ENCODE results near the gene EEA1. TPM values are rescaled to one million over a fixed set of nuclear protein-coding genes. Genes with fewer than 3 reads are reported as not detected.

Gene EEA1
- total and polyA plus RNA-seq, 8 donors, result 1.8 to 15.3 (median 8.0) TPM

DNA sequence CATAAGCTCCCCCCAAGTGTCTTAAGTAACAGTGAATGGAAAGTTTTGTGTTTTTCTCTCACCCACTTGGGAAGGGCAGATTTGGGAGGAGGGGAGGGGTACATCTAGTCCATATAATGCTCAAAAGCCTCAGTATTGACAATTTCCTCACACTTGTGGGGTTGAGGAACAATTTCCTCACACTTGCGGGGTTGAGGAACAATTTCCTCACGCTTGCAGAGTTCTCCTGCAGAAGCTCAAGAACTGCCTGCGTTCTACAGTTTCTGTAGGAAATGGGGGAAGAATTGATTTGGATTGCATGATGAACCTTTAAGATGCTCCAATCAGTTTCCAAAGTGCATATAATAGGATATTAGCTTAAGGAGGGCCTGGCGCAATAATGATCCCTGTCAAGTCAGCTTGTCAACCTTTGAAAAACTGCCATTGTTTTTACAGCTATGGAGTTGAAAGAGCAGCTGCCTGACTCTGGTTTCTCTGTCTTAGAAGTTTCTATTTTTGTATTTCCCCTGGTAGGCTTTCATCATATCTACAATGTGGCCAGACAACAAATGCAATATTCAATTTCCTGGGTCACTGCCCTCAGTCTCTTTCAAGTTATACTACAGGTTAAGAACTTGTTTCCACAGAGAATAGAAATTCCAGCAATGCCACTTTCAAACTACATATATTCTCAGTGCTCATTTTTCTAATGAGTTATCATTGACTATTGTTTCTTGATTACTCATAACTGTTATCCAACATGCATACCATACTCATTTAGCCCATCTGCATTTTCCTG lies 159.8 kb downstream of the EEA1 start:
- no peak for TF ChIP-seq CTCF (IDR thresholded peaks at IDR 0.05)
- ATAC-seq, result peak in 2 of 4 donors; percentile 32 to 47
- no peak overlapping the region for H3K4me3 ChIP-seq
- 90 to 94% methylated on average over 4 of the region's 4 CpGs for WGBS, 2 donors
- peaks cover 0 to 4% (median 0%) of the 10 kb centered on the region in 3 donors for H3K4me1 ChIP-seq
- H3K27me3 ChIP-seq, result no peaks in the 10 kb centered on the region
- no peak for DNase-seq
- FAIRE-seq, result no peak
- H3K36me3 ChIP-seq, result no peaks in the 10 kb centered on the region
- H3K9me3 ChIP-seq, result no peaks in the 10 kb centered on the region
- H3K27ac ChIP-seq, result no peak overlapping the region
- intact Hi-C loops (cut with DNase I), result no loop called here

DNA sequence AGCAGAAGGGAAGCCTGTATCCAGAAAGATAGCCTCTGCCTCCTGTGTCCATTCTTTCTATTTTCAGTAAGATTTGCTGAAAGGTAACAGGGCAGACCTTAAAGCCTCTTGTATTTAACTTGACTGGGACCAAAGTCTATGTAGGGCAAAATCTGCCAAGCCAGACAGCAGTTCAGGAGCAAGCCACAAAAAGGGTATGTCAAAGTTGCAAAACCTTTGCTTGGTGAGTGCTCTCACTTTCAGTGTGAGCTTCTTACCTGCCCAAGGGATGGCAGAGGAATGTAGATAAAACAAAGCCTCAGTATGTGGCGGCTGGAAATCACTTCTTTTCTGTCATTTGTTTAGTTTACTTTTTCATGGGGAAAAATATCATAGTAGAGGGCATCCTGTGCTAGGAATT lies 163.2 kb downstream of the EEA1 start:
- H3K27me3 ChIP-seq, result no peaks in the 10 kb centered on the region
- no peak for TF ChIP-seq CTCF (IDR thresholded peaks at IDR 0.05)
- FAIRE-seq (no peak), ATAC-seq (no peak), DNase-seq (no peak)
- H3K9me3 ChIP-seq, result no peaks in the 10 kb centered on the region
- H3K4me1 ChIP-seq, result peaks cover 0 to under 1% (median 0%) of the 10 kb centered on the region in 3 donors
- no peaks in the 10 kb centered on the region for H3K36me3 ChIP-seq
- no peak overlapping the region for H3K4me3 ChIP-seq
- intact Hi-C loops (cut with DNase I), result no loop called here
- 56 to 66% methylated on average over 1 of the region's 1 CpG for WGBS, 2 donors
- no peak overlapping the region for H3K27ac ChIP-seq

DNA sequence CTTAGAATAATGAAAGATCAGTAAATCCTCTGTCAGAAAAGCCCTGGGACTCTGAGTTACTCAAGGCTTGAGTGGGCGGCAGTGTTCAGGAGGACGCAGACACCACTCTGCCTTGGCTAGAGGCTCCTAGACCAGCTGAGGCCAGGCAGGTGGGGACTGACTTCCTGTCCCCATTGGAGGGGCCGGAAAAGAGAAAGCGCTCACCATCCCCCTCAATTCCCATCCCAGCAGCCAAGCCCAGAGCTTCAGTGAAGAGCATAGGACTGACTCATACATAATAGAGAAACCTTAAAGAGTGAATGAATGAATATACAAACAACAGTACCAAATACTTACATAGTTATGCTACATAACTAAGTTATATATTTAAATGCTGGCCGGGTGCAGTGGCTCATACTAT lies 164.3 kb downstream of the EEA1 start:
- FAIRE-seq (no peak), ATAC-seq (peak in 1 of 4 donors; percentile 28), DNase-seq (no peak)
- no peaks in the 10 kb centered on the region for H3K27me3 ChIP-seq
- no peaks in the 10 kb centered on the region for H3K4me1 ChIP-seq
- no peaks in the 10 kb centered on the region for H3K9me3 ChIP-seq
- 85 to 90% methylated on average over 5 of the region's 5 CpGs for WGBS, 2 donors
- TF ChIP-seq CTCF (IDR thresholded peaks at IDR 0.05), result no peak
- H3K27ac ChIP-seq, result no peak overlapping the region
- H3K36me3 ChIP-seq, result no peaks in the 10 kb centered on the region
- no peak overlapping the region for H3K4me3 ChIP-seq
- intact Hi-C loops (cut with DNase I), result no loop called here

DNA sequence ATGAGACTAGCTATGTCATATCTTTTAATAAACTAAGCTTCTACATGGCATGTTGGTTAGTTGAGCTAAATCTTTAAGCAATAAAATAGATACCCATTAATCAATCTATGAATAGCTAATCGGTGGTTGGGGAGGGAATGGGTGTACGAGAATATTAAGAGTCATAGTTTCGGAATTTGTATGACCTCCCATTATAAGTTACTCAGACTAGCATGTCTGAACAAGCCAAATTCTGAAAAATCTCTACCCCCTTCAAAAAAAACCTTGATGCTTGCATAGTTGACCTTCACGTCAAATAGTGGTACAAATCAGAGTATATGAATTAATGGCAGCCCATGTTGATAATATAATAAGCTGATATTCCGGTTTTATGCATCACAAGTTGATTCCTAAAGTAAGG lies 166.3 kb downstream of the EEA1 start:
- 86 to 88% methylated on average over 5 of the region's 5 CpGs for WGBS, 2 donors
- Histone ChIP-seq H3K27me3 (no peaks in the 10 kb centered on the region), H3K4me3 (no peak overlapping the region), H3K4me1 (no peaks in the 10 kb centered on the region), H3K9me3 (no peaks in the 10 kb centered on the region), H3K36me3 (no peaks in the 10 kb centered on the region), H3K27ac (no peak overlapping the region)
- FAIRE-seq (no peak), ATAC-seq (no peak), DNase-seq (no peak)
- intact Hi-C loops (cut with DNase I), result no loop called here
- no peak for TF ChIP-seq CTCF (IDR thresholded peaks at IDR 0.05)

- ATAC-seq (peak in 1 of 4 donors; percentile 27), FAIRE-seq (no peak), DNase-seq (no peak)
- H3K4me1 ChIP-seq, result no peaks in the 10 kb centered on the region
- WGBS, 2 donors, result 57 to 61% methylated on average over 3 of the region's 3 CpGs
- intact Hi-C loops (cut with DNase I), result no loop called here
- H3K4me3 ChIP-seq, result no peak overlapping the region
- H3K27me3 ChIP-seq, result no peaks in the 10 kb centered on the region
- no peaks in the 10 kb centered on the region for H3K36me3 ChIP-seq
- no peak for TF ChIP-seq CTCF (IDR thresholded peaks at IDR 0.05)
- no peak overlapping the region for H3K27ac ChIP-seq
- no peaks in the 10 kb centered on the region for H3K9me3 ChIP-seq
These were observed 169.3 kb downstream of the EEA1 start for GRCh38 chr12:92759634-92760268.
